ENCODE measurements around the gene SPOCD1.
"Not testable (repeated sequence)": the region's sequence is repeated elsewhere in the genome, so short reads cannot be mapped to it uniquely, and the experiment has no call there.

Gene SPOCD1

DNA sequence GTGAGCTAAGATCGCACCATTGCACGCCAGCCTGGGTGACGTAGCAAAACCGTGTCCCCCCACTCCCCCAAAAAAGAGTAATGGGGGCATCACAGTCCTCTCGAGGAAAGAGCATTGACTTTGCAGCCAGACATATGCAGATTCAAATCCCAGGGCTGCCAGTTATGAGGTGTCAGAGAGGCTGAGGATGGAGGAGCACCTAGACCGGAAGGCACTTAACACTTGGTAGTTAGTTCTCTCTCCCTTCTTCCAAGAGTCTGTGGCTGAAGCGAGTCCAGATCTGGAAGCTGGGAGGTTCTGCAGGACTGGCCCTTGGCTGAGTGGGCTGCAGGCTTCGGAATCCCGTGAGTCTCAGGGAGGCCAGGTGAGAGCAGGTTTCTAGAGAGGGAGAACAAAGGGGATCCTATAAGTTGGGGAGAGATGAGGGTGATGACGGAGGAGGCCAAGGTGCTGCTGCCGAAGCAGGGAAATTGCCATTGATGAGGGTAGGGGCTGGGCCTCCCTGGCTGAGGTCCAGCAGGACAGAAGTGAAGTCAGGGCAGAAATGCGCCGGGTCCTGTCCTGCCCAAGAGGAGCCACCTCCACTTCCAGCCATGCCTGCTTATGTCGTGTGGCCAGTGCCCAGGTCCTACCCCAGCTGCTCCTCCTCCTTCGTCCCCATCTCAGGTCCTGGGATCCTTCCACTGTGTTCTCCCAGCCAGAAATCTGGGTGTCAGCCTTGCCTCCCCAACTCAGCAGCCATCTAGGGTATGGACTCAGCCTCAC, 13.3 kb upstream of the SPOCD1 start:
- DNase-seq (ENCODE audit: low read depth, low spot score) = no peak

DNA sequence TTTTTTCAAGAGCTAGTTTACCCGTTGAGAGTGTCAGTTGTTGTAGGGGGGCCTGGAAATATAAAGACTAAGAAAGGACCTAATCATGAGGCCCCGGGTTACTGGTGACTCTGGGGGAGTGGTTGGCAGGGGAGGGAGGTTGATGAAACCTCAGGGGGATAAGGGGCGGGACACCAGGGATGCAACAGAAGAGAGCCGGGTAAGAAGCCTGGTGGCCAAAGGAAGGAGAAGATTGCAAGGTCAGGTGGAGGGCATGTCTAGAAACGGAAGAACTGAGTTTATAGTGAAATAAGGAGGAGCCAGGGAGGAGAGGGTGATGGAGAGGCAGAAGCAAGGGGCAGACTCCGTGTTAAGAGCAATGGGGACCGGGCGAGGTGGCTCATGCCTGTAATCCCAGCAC, 12.5 kb upstream of the SPOCD1 start:
- DNase-seq (ENCODE audit: low read depth, low spot score) = no peak

DNA sequence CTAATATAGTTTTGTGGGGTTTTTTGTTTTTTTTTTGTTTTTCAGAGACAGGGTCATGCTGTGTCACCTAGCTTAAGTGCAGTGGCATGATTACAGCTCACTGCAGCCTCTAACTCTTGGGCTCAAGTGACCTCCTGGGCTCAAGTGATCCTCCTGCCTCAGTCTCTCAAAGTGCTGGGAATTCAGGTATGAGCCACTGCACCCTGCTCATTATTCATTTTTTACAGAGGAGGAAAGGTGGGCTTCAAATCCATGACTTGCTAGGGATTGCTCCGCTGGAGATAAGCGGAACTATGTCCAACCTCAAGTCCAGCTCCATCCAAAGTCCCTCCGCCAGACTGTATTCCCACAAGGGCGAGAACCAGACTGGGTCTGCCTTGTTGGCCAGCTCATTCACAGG, 8.0 kb upstream of the SPOCD1 start:
- no peak for DNase-seq (ENCODE audit: low read depth, low spot score)

DNA sequence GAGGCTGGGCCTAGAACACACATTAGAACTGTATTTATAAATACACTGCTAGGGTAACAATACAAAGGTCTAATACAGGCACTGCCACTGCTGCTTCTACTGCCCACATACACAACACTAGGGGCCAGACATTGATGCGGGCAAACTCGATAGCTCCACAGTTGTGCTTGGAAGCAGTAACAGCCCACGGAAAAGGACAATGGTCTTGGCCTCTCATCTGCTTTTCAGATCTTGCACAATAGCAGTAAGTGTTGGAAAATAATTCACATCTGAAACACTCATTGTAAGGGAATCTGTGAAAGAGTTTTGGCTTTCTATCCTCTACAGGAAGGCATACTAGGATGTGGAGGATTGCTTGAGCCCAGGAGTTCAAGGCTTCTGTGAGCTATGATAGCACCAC, 6.9 kb upstream of the SPOCD1 start:
- no peak for DNase-seq (ENCODE audit: low read depth, low spot score)

DNA sequence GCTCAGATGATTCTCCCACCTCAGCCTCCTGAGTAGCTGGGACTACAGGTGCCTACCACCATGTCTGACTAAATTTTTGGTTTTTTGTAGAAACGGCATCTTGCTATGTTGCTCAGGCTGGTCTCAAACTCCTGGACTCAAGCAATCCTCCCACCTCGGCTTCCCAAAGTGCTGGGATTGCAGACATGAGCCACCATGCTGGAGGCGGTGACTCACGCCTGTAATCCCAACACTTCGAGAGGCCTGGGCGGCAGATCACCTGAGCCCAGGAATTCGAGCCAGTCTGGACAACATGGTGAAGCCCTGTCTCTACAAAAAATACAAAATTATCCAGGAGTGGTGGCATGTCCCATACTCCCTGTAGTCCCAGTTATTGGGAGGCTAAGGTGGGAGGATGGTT, 4.4 kb upstream of the SPOCD1 start:
- not testable (repeated sequence) for DNase-seq (ENCODE audit: low read depth, low spot score)

DNA sequence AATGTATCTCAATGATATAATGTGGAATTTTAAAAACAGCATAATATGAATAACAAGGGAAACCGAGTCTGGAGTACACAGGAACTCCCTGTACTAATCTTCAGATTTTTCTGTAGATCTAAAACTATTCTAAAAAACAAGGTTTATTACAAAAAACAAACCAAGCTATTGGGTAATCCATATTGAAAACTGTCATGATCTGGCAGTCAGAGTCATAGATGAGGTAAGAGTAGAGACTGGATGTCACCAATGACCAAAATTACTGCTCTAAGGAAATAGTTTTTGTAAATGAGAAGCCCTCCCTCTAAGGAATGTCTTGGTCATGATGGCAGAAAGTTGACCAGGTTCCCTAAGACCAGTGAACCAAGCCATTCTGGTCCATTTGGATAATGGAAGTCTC, 2.4 kb upstream of the SPOCD1 start:
- no peak for DNase-seq (ENCODE audit: low read depth, low spot score)

DNA sequence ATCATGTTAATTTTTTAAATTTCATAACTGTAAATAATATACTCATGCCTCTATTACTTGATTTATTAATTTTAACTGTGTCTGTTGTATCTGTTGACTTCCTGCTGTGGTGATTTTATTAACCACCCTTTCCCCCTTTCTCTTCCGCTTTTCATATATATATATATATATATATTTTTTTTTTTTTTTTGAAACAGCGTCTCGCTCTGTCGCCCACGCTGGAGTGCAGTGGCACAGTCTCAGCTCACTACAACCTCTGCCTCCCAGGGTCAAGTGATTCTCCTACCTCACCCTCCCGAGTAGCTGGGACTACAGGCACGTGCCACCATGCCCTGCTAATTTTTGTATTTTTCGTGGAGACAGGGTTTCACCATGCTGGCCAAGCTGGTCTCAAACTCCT, 1.1 kb upstream of the SPOCD1 start:
- not testable (repeated sequence) for DNase-seq (ENCODE audit: low read depth, low spot score)

DNA sequence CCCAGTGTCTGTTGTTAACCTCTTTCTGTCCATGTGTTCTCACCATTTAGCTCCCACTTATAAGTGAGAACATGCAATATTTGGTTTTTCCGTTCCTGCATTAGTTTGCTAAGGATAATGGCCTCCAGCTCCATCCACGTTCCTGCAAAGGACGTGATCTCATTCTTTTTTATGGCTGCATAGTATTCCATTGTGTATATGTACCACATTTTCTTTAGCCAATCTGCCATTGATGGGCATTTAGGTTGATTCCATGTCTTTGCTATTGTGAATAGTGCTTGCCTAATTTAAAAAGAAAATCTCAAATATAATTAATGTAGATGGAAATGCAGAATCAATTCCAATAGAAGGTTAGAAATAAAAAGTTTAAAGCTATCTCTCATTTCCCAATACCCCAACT, 679 bp upstream of the SPOCD1 start:
- DNase-seq (ENCODE audit: low read depth, low spot score) = not testable (repeated sequence)

DNA sequence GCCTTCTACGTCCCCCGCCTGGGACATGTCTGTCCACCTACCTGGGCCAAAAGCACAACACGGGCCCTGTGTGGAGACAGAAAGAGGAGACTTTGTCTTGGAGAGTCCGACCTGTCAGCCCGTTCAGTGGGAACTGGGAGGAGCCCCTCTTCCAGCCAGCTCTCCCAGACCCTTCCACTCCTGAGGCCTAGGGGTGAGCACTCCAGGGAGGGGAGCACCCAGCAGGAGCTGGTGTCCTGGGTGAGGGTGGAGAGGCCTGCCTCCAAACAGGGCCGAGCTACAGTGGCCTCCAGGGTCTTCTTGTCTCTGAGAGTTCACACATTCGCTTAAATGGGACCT, 546 bp downstream of the SPOCD1 start:
- DNase-seq (ENCODE audit: low read depth, low spot score) = no peak

DNA sequence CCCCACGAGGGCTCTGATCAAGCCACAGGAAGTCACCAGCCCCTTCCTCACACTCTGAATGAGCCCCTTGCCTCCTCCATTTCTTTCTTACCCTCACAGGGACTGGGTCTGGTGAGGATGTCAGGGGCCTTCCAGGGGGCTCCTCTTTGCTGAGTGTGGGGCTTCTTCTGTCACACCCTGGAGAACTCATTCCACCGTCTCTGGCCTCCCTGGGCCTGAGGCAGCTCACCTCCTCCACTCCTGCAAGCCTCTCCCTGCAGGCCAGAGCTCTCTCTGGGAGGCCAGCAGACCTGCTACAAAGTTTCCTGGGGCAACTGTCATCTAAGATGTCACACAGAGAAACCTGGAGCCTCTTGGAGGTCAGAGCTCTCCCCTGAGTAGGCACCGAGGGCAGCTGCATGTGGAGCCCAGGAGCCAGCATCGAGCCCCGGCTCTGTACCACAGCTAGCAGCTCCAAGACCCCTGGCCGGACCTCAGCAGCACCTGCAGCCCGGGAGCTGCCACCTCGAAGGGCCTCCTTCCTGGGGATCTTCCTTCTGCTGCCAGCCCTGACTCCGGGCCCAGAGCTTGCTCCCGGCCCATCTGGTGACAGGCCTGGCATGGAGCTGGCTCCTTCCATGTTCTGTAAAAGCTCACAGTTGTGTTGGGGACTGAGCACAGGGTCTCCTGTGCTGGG, 1.1 kb downstream of the SPOCD1 start:
- DNase-seq (ENCODE audit: low read depth, low spot score) = no peak

DNA sequence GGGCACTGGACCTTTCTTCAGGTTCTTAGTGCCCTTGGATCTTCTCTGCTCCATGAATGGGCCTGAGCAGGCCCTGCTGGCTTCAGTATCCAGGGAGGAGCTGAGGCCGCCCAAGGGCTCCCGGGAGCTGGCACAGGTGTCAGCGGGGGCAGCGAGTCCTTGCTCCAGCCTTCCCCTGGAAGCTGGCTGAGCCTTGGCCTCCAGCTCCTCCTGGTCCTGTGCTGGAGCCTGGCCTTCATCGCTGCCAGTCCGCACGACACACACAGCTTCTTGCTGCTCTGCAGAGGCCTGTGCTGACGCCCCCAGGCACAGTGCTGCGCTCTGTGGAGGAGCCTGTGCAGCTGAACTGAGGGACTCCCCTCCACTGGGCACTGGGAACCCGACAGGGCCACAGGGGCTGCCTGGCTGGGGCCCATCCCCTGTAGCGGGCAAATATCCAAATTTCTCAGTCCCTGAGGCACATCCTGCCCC, 1.7 kb downstream of the SPOCD1 start:
- no peak for DNase-seq (ENCODE audit: low read depth, low spot score)

DNA sequence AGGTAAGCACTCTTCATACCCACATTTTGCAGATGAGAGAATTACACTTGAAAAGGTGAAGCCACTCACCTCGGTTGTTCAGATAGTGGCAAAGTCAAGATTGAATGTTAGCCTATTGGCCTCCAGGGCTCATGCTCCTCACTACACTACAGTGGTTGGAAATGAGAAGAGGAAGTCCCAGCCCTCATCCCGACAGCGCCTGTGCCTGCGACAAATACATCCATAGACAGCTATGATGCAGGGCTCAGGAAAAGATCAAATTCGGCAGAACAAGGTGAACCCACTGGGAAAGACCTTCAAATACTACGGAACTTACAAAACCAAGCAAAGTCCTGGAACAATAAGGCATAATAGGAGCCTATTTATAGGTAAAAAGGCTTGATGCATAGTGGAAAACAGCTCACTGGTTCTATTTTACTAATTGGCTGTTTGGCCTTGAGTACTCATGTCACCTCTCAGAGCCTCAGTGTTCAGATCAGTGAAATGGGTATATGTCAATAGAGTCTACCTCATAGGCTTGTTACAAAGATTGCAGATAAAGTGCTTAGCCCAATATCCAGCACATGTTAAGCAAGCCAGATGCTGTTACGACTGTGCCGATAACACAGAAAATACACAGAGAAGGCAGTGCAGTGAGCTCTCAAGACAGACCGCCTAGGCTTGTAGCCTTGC, 3.5 kb downstream of the SPOCD1 start:
- no peak for DNase-seq (ENCODE audit: low read depth, low spot score)

DNA sequence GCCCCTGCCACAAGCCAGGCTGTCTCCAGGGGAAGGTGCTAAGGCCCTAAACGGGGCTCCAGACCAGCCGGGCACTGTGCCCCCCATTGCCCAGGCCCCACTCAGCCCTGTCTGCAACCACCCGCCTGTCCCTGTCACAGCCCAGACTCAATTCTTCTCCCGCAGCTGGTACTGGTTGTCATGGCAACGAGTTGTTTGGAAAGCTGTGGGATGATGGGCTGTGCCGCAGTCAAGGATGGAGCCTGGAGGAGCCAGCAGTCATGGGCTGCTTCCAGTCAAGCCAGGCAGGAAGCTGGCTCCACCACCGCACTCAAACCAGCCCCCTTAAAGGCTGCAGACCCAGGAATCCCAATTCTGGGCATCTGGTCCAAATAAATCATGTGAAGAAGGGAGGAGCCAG, 4.2 kb downstream of the SPOCD1 start:
- DNase-seq (ENCODE audit: low read depth, low spot score) = no peak

DNA sequence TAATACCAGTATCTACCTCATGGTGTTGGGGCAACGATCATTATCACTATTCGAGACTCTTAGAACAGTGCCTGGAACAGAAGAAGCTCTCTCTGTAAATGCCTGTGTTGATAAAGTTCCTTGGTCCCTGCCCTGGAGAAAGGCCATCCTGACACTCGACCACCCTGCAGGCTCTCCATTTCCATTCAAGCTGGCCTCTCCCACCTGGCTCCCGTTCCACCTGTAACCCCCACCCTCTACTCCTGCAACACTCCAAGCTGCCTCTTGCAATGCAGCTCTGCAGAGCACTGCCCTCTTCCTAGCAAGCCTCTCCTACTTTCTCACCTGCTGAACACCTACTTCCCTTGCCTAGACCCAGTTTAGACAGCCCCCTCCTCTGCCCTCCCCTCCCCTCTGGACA, 6.1 kb downstream of the SPOCD1 start:
- no peak for DNase-seq (ENCODE audit: low read depth, low spot score)

DNA sequence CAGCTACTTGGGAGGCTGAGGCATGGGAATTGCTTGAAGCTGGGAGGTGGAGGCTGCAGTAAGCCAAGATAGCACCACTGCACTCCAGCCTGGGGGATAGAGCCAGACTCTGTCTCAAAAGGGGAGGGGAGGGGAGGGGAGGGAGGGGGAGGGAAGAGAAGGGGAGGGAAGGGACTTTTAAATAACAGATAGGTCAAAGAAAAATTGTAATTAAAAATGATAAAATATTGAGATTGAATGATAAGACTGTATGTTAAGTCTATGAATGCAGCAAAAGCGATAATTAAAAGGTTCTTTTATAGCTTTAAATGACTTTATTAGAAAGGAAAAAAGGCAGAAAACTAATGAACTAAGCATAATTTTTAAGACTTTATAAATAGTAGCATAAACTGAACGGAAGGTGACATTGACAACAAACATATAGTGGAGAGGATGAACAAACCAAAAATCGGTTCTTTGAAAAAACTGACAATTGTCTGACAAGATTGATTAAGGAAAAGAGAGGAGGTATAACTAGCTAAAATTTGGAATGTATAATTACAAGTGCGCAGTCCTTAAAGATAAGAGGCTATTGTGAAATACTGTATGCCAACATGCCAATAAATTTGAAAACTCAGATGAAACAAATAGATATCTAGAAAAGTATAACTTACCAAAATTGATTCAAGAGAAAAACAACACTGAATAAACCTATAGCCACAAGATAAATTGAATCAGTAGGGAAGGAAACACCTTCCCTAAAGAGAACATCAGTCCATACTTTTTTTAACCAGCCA, 8.4 kb downstream of the SPOCD1 start:
- no peak for DNase-seq (ENCODE audit: low read depth, low spot score)

DNA sequence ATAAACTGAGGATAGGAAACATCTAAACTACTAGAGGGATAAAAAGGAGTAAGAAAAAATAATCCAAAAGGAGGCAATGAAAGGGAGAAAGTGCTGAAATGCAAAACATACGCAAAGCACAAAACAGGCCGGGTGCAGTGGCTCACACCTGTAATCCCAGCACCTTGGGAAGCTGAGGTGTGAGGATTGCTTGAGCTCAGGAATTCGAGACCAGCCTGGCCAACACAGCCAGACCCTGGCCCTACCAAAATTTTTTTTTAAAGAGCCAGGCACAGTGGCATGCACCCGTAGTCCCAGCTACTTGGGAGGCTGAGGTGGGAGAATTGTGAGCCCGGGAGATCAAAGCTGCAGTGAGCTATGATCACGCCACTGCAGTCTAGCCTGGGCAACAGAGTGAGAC, 10.5 kb downstream of the SPOCD1 start:
- no peak for DNase-seq (ENCODE audit: low read depth, low spot score)

DNA sequence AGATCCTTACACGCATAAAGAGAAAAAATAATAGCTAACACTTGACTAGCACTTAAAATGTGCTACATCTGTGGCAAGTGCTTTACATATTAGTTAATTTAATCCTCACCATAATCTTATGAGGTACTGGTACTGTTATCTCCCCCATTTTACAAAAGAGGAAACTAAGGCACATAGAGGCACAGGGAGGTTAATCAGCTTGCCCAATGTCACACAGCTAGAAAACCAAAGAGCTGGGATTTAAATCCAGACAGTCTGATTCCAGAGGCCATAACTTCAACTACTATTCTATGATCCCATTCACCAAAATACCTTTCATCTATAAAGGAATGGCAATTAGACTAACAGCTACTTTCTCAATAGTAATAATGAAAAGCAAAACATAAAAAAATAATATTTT, 11.7 kb downstream of the SPOCD1 start:
- no peak for DNase-seq (ENCODE audit: low read depth, low spot score)

DNA sequence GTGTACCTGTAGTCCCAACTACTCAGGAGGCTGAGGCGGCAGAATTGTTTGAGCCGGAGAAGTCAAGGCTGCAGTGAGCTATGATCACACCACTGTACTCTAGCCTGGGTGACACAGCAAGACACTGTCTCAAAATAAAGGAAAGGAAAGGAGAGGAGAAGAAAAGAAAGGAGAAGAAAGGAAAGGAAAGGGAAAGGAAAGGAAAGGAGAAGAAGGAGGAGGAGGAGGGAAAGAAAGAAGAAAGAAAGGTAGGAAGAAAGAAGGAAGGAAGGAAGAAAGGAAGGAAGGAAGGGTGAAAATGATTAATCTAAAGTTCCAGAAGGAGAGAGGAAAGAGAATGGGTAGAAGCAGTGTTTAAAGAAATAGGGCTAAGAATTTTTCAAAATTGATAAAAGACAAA, 12.2 kb downstream of the SPOCD1 start:
- DNase-seq (ENCODE audit: low read depth, low spot score) = no peak

DNA sequence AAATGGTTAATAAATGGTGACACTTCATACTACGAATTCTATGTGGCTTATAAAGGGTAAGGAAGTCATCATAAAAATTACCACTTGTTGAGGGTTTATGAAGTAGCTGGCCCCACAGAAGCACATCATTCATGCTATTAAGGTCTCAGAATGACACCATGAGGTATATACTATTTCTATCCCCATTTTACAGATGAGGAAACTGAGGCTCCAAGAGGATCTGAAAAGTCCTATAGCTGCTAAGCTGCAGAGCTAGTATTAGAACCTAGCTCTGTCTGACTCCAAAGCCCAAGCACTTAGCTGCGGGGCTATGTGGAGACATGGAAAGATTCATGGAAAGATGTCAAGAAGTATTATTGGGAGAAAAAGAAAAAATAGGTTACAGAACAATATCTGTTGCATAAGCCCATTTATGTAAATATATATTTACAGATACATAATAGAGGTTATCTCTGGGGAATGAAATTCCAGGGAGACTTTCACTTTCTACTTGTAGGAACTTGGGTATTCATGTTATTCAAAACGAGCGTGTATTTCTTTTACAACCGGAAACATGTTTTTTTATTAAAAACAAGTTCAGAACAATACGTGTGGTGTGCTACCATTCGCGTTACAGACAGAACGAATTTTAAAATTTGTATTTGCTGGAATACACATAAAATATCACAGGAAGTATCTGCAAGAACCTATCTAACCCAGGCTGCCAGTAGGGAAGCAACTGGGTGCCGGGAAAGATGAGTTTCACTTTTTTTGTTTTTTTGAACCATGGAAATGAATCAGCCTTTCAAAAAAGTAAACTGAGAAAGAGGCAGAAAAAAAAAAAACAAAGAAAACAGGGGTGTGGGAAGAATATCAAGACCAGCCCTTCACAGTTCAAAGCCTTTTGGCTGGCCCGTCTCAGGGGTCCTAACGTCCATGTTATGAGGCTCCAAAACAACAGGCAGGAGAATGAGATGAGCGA, 13.4 kb downstream of the SPOCD1 start:
- no peak for DNase-seq (ENCODE audit: low read depth, low spot score)

DNA sequence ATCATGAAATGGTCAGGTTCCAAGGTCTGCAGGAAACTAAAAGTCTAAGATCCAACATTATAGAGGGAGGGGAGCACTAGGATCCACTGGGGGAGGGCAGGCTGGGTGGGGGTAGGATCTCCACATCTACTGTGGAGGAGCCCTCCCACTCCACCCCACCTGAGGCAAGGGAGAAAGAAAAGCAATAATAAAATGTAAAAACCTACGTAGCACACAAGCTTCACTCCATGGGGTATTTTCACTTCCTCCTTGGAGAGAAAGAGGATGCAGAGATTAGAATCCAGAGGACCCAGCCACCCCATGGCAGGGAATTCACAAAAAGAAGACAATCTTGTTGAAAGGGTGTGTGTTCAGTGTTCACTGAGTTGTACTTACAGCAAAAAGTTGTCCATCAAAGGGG, 14.4 kb downstream of the SPOCD1 start:
- DNase-seq (ENCODE audit: low read depth, low spot score) = no peak

DNA sequence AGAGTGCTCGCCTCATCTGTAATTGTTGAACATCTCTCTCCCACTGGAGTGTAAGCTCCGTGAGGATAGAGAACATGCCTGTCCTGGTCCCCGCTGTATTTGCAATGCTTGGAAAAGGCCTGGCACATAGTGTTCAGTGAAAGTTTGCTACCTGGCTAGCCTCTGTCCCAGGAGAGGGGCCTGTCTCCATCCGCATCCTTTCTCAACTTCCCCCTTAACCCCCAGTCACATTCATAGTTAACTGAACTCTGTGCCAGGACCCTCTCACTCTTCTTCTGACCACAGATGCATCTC, 15.2 kb downstream of the SPOCD1 start:
- no peak for DNase-seq (ENCODE audit: low read depth, low spot score)

Data from activated CD4-positive, CD25-positive, alpha-beta regulatory T cell treated with anti-CD3 and anti-CD28 coated beads, Interleukin-2, amount 50 U/mL, for 16 hours (primary cell).